Caki2 (cell line): ENCODE results near the gene SCTR. TPM values are rescaled to one million over a fixed set of nuclear protein-coding genes. Genes with fewer than 3 reads are reported as not detected.

Source experiments
- DNase-seq: peaks from one replicate; pipeline ENCODE4 v3.0.0-alpha.2; 2015; ENCODE audit warnings: low read depth
- in situ Hi-C: cut with HindIII; loops from 2 replicates; pipeline ENCODE4 v1.10.0; 2016; ENCODE audit warnings: low sequenced_read_pairs, low pct_unique_long_range_greater_than_20kb, mixed read lengths
- total RNA-seq: library from RNA; depleted of rRNA; stranded (reverse); fragments of >200 nt; shearing (Covaris generic); gene quantifications from 2 replicates; pipeline ENCODE4 v1.2.3, GENCODE V29; 2014; ENCODE audit warnings: low replicate concordance

SCTR gene
- total RNA-seq, 1 experiment from 2014 or later: not detected

GRCh38 chr2:119427756-119428155 is 96.5 kb downstream of the SCTR start:
- in situ Hi-C loops: no loop called here
- DNase-seq: no peak

DNA sequence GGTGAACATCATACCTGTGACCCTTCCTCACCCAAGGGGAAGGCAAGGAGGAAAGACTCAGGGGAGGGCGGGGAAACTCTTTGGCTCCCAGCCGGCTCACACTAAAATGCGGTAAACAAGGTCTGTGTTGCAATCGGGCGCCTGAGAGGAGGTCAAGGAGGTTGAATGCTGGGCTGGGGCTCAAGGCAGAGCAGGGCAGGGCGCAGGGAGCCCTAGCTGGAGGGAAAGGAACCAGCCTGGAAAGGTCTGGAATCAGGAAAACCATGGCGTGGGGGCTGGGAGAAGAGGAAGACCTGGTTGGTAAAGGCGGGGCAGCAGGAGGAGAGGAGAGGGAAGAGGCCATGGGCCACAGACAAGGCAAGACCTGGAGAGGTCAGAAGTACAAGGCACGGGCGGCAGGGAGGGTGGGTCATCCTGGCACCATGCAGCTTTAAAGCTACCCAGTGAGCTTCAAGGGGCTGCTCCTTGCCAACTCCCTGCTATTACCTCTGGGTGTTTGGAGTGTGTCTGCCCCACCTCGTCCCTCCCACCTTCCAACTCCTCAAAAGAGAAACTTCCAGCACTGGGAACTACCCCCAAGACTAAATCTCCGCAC is 97.4 kb downstream of the SCTR start:
- in situ Hi-C loops: no loop called here
- DNase-seq: no peak

- in situ Hi-C loops: no loop called here
- no peak for DNase-seq
These were observed 97.9 kb downstream of the SCTR start for GRCh38 chr2:119426396-119426675.

- in situ Hi-C loops: no loop called here
- peak; percentile 8 for DNase-seq
These were observed 98.5 kb downstream of the SCTR start for GRCh38 chr2:119425620-119426395.

GRCh38 chr2:119425119-119425405 is 99.2 kb downstream of the SCTR start:
- in situ Hi-C loops: no loop called here
- DNase-seq: no peak

- no peak for DNase-seq
- in situ Hi-C loops: no loop called here
These were observed 99.8 kb downstream of the SCTR start for GRCh38 chr2:119424284-119425118.

GRCh38 chr2:119423811-119424210 is 100.5 kb downstream of the SCTR start:
- in situ Hi-C loops: no loop called here
- no peak for DNase-seq

DNA sequence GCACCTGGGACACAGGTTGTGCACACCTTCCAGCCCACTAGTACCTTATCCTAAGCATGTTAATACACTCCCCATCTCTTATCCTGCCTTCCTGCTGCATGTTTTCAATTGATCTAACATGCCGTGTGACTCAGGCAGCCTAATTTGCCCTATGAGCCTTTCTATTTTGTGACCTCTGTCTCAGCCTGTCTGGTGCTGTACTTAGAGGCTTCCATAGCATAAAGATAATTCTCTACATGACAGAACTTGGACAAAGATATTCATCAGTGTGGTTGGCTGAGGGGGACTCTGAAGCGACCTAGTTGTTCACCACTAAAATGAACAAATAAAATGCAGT is 101.2 kb downstream of the SCTR start:
- in situ Hi-C loops: no loop called here
- DNase-seq: no peak

GRCh38 chr2:119422360-119423107 is 101.7 kb downstream of the SCTR start:
- in situ Hi-C loops: no loop called here

GRCh38 chr2:119421741-119422140 is 102.5 kb downstream of the SCTR start:
- in situ Hi-C loops: no loop called here
- DNase-seq: no peak

More at GRCh38 chr2:119422360-119423107, 101.7 kb downstream of the SCTR start:
- no peak for DNase-seq

GRCh38 chr2:119421304-119421703 is 103.0 kb downstream of the SCTR start:
- no peak for DNase-seq
- in situ Hi-C loops: no loop called here

DNA sequence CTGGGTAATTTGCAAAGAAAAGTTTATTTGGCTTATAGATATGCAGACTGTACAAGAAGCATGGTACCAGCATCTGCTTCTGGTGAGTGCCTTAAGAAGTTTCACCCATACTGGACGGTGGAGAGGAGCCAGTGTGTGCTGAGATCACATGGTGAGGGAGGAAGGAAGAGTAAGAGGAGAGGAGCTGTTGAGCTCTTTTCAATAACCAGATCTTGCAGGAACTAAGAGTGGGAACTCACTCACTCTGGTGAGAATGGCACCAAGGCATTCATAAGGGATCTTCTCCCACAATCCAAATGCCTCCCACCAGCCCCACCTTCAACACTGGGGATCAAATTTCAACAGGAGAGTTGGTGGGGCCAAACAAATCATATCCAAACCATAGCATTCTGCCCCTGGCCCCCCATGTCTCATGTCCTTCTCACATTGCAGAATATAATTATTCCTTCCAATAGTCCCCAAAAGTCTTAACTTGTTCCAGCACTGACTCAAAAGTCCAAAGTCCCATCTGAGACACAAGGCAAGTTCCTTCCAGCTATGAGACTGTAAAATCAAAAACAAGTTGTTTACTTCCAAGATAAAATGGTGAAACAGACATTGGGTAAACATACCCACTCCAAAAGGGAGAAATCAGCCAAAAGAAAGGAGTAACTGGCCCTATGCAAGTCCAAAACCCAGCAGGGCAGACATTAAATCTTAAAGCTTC is 104.3 kb downstream of the SCTR start:
- in situ Hi-C loops: no loop called here
- no peak for DNase-seq

- in situ Hi-C loops: no loop called here
These were observed 105.2 kb downstream of the SCTR start for GRCh38 chr2:119419065-119419464.

DNA sequence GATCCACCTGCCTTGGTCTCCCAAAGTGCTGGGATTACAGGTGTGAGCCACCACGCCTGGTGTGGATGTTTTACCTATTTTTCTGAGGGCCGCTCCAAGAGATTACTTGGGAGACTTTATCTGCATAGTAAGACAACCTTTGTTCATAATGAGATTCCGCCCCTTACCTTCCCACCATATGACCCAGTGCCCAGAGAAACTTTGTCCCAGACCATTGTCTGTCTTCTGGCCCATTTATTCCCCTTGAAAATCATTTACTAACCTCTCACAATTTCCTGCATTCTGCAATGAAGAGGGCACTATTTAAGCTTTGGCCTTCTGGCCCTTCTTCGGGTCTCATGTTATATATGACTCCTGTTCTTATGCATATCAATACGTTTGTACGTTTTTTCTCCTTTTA is 106.4 kb downstream of the SCTR start:
- in situ Hi-C loops: no loop called here
- DNase-seq: no peak

More at GRCh38 chr2:119419065-119419464, 105.2 kb downstream of the SCTR start:
- DNase-seq: no peak

DNA sequence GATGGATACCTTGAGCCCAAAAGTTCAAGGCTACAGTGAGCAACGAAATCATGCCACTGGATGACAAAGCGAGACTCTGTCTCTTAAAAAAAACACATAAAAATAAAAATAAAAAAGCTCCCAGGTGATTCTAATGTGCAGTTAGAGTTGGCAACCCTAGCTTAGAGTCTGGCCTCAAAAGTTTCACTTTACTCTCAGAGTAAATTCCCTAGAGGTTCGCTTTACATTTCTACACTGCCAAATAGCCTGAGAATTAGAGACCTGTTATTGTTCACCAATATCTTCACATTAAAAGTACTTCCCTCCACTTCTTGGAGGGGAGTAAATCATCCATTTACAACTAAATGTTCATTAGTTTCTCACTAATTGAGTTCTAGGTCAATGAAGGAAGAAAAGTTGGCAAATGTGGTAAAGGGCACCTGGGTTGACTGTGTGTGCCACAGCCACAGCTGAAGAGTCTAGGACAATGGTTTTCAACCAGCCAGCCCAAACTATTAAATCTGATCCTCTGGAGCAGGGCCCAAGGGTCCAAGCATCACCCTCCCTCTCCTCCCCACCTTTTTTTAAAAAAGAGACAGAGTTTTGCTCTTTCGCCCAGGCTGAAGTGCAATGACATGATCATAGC is 107.9 kb downstream of the SCTR start:
- no peak for DNase-seq
- in situ Hi-C loops: no loop called here

- in situ Hi-C loops: no loop called here
These were observed 108.7 kb downstream of the SCTR start for GRCh38 chr2:119415630-119416029.

DNA sequence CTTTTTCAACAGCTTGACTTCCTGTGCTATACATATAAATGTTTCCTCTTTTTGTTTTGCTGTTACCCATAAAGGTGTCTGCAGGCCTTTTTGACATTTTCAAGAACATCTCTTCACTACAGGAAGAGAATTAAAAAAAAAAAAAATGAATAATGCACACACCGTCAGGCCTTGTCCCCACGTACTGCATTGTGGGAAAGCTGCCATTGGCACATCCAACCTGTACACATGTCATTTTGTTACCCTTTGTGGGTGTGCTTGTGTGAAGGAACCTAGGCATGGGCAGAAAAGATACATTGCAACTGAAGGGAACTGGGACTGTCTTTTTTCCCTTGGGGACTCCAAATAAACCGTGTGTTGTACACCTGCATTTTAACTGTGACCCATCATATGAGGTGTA is 109.4 kb downstream of the SCTR start:
- DNase-seq: no peak
- in situ Hi-C loops: no loop called here

More at GRCh38 chr2:119415630-119416029, 108.7 kb downstream of the SCTR start:
- DNase-seq: no peak

- in situ Hi-C loops: loop anchor here (10.0 kb wide), 1 partner anchor 65 kb away; no protein-coding TSS in a partner anchor
- DNase-seq: no peak
These were observed 114.8 kb downstream of the SCTR start for GRCh38 chr2:119409506-119409905.
